Stimulated activated CD4-positive, alpha-beta T cell treated with anti-CD3 and anti-CD28 coated beads, Interleukin-4, amount 100 ng/mL, for 4 hours (primary cell): Measurements from ENCODE around the gene MTHFD2.
"Not testable (repeated sequence)": the region's sequence is repeated elsewhere in the genome, so short reads cannot be mapped to it uniquely, and the experiment has no call there.

Experiments
- DNase-seq, 2 experiments: peaks; one replicate each; pipeline ENCODE4 v3.0.0-alpha.2; 2020

MTHFD2 gene

DNA sequence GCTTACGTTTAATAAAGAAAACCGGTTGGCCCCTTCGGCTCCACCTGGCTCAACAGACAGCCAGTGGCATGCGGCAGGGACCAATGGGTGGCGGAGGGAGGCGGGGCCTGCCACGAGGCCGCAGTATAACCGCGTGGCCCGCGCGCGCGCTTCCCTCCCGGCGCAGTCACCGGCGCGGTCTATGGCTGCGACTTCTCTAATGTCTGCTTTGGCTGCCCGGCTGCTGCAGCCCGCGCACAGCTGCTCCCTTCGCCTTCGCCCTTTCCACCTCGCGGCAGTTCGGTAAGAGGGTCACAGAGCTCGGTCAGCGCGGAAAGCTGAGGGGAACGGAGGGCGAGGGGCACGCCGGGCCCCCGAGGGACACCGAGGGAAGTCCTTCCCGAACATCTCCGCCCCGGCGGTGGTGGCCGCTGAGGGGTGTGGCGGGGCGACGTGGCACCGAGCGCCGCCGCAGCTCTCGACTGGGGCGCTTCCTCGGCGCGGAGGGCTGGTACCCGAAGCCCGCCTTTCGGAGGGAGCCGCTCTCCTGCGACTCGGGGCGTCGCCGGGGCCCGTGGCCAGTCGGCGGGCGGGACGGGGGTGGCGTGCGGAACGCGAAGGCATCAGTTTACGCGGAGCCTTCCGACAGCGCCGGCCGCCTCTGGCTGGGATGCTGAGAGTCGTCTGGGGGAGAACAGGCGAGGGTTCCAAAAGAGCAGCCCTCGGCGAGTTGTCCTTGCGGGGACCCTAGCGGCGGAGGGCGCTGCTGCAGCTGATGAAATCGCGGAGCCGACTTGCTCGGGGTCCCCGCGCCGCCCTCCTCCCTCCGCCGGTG lies at the start of gene MTHFD2:
Gene MTHFD2, plus strand, starts transcription at position 155 of the 814 bp plus-strand sequence. Its CDS starts 27 bp downstream, at position 182.
- peak; percentile 89 to 91 for DNase-seq

DNA sequence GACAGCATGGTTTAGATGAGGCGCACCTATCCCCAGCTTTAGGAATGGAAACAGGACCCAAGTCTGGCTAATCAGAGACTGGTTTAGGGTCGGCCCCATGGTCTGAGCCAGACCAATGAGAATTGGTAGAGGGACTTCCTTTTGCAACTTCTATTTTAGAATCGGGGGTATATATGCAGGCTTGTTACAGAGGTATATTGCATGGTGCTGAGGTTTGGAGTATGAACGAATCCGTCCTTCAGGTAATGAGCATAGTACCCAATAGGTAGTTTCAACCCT lies 49.2 kb upstream of the MTHFD2 start:
- no peak for DNase-seq

DNA sequence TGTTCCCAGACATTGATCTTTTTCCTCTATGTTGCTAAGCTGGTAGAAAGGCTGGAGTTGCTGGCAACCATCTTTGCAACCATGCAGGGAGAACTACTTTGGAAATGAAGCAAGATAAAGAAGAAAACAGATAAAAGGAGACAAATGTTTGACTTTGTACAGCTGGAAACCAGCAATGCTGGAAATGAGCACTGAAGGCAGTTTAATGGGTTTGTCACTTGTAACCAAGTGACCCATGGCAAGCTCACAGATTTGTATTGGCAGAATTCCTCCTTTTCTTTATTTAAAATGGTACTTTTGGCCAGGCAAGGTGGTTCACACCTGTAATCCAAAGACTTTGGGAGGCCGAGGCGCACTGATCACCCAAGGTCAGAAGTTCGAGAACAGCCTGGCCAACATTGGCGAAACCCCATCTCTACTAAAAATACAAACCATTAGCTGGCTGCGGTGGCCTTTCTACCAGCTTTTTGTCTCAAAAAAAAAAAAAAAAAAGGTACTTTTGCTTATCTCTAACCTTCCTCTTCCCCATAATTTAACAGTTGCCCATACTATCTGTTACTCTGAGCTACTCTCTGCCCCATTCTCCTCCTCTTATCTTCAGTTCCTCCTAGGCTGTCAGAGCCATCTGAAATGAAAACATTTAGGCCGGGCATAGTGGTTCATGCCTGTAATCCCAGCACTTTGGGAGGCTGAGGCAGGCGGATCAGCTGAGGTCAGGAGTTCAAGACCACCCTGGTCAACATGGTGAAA lies 48.7 kb upstream of the MTHFD2 start:
- DNase-seq = no peak

DNA sequence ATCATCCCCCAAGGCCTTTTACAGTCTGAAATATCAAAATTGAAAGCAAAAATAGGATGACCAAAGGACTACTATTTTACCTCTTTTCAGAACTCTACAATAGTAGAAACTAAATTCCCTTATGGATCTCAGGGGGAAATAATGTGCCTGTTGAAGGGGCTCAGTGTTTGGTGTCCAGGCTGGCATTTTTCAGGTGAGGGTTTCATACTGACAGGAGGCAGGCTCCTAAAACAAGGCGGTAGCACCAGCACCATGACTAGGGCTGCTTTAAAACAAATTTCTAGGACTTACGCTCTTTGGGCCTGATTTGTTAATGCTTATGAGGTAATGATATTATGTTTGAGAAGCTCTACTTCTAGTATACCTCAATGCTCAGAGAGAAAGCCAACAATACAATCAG lies 45.5 kb upstream of the MTHFD2 start:
- no peak for DNase-seq

DNA sequence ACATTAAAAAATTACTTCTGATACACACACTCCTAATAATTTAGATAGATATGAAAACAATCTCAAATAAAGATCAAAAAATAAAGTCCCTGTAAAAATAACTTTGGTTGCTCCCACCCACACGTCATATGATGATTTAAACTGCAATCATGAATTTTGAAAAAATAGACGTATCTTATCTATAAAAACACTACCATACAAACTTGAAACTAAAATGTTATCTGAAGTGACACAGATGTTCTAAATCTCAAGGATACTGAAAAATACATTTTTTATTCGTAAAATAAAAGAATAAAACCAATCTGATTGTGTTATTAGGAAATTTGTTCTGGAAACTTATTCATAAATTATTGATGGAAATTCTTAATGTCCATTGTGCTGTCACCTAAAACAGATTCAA lies 42.6 kb upstream of the MTHFD2 start:
- DNase-seq = no peak

DNA sequence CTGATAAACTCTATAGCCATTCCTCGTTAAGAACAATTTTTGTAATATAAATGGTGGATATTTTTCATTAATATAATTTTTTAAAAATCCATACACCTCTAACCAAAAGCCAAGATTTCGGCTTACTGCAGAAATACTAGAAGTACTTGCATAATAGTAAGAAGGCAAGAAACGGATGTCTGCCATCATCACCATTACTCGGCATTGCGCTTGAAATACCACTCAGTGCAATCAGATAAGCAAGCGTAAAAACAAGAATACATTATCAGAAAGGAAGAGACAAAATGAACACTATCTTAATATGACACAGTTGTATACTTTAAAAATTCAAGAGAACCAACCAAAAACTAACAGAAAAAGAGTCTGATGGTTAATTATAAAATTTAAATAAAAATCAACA lies 35.5 kb upstream of the MTHFD2 start:
- no peak for DNase-seq

DNA sequence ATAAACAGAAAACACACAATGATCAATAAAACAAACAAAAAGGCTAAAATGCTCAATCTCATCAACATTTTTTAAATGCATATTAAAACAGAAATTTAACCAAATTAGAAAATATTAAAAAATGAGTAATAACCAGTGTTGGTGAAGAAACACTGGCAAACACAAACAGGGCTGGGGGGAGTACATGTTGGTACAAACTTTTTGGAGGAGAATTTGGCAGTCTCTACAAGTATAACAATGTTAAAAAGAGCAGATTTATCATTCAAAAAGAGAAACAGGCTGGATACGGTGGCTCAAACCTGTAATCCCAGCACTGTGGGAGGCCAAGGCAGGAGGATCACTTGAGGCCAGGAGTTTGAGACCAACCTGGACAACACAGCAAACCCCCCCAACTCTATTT lies 33.7 kb upstream of the MTHFD2 start:
- DNase-seq = no peak

DNA sequence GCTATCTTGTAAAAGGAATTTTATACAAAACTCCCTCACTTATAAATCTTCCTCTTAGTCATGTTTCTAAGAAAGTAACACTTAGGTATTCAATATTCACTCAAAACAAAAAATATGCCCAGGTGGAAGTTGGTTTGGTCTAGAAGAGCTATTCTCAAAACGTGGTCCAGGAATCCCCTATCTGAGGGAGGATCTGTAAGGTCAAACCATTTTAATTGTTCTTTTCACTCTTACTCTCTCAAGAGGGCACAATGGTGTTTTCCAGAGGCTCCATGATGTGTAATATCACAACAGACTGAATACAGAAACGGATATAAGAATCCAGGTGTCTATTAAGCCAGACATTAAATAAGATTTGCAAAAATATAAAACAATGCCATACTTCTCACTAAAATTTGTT lies 29.7 kb upstream of the MTHFD2 start:
- DNase-seq = no peak

DNA sequence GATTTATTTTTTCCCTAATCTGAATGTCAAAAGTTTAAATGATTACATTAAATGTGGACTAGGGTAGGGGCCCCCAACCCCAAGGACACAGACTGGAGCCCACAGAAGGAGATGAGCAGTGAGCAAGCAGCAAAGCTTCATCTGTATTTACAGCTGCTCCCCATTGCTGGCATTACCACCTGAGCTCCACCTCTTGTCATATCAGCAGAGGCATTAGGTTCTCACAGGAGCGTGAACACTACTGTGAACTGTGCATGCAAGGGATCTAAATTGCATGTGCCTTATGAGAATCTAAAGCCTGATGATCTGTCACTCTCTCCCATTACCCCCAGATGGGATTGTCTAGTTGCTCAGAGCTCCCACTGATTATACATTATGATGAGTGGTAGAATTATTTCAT lies 23.5 kb upstream of the MTHFD2 start:
- DNase-seq = no peak

DNA sequence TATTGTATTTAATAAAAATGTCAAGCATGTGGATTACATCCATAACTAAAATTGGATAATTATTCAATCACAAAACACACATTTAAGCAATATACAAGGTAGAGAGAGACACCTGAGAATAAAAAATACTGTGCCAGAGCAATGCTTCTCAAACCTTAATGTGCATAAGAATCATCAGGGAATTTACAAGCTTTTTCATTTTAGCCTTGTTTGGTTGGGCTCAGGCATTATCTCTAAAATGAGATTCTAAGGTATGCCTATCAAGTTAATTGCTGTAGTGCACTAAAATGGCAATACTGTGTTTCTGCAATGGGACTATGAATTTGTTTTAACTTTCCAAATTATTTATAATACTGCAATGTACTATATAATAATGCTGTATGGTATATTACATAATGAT lies 20.7 kb upstream of the MTHFD2 start:
- no peak for DNase-seq

DNA sequence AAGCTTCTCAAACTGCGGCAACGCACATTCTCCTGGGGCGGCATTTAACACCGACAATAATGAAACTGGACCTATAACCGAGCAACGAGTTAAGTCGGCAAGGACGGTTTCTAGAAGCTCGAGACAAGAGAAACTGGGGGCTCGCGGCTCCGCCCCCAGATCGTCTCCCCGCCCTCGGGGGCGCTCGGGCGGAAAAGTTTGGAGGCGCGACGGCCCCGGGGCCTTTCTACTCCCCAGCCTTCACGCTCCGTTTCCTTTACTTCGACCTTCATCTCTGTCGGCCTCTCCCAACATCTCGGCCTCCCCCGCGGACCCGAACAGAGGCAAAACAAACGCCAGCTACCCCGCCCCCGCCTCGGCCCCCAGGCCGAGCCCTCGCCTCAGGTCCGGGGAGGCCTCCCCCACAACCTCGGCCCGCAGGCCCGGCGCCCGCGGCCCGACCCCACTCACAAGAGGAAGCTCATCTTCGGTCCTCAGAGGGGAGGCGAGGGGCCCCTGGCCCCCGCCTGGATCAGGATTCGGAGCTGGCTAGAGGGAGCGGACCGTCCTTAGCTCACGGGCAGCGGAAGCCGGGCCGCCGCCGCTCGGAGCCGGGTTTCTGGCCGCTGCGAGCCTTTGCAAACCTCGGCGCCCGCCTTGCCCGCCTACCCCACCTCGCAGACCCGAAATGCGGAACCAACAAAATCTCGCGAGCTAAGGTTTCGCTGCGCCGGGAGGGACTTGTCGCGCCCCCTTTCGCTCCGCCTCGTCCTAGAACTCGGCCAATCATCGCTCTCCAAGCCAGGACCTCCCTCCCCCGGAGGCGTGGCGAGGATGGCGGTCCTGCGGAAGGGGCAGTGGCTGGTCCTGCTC lies 20.0 kb upstream of the MTHFD2 start, which contains the start of gene MOB1A:
Gene MOB1A, minus strand, starts transcription at position 669 of the 852 bp plus-strand sequence. Its CDS starts 205 bp downstream, at position 464.
- DNase-seq = peak; percentile 96 to 97

DNA sequence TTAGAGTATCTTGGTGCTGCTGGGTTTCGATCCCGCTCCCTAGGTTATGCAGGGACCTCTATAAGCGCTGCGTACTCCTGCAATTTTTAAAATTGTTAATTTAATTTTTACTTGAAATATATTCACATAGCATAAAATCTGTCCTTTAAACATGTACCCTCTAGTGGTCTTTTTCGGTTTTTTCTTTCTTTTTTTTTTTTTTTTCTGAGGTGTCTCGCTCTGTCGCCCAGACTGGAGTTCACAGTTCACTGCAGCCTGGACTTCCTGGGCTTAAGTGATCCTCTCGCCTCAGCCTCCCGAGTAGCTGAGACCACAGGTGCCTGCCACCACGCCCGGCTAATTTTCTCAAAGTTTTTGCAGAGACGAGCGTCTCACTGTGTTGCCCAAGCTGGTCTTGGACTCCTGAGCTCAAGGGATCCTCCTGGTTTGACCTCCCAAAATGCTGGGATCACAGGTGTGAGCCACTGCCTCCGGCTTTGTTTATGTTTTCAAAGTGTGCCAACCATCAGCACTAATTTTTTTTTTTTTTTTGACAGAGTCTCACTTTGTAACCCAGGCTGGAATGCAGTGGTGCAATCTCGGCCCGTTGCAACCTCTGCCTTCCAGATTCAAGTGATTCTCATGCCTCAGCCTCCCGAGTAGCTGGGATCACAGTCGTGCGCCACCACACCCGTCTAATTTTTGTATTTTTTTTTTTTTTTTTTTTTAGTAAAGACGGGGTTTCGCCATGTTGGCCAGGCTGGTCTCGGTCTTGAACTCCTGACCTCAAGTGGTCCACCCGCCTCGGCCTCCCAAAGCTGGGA lies 19.2 kb upstream of the MTHFD2 start:
- peak in 1 of 2 experiments; percentile 1 for DNase-seq

DNA sequence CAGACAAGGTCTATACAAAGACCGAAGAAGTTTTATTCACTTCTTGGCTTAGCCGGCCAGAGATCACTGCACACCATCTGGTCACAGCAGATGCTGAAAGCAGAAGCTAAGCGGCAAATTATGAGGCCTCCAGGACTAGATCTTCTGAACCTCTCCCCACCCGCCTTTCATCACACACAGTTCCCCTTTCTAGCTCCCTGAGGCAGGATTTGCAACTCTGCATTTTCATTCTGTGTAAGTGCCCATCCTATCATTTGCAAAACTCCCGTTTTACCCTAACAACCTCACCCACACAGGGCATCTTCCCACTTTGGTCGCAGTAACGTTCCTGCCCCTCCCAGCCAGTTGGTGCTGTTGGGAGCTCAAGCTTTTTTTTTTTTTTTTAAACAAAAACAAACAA lies 16.7 kb upstream of the MTHFD2 start:
- DNase-seq = no peak

DNA sequence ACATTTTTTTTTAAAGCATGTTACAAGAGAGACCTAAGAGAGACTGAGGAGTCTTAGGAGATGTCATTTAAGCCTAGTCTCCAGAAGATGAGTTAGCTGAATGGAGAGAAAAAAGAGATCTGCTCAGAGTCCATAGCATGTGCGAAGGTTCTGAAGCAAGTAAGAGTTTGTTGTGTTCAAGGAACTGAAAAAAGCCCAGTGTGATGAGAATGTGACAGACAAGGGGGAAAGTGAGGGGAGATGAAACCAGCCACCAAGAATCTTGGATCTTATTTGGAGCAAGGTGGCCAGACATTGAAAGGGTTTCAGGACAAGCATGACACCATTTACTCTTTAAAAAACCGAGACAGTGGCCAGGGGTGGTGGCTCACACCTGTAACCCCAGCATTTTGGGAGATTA lies 14.5 kb upstream of the MTHFD2 start:
- no peak for DNase-seq

DNA sequence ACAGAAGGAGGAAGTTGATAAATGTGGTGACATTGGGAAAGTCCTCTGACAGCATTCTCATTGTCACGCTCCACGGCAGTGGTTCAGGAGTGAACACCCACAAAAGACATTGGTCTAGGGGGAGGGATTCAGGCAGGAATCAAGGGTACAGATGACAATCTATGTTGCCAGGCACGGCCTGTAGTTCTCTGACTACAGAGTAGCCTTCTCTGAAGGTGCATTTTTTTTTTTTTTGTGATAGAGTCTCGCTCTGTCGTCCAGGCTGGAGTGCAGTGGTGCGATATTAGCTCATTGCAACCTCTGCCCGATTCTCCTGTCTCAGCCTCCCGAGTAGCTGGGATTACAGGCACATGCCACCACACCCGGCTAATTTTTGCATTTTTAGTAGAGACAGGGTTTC lies 12.4 kb upstream of the MTHFD2 start:
- peak in 1 of 2 experiments; percentile 23 for DNase-seq

DNA sequence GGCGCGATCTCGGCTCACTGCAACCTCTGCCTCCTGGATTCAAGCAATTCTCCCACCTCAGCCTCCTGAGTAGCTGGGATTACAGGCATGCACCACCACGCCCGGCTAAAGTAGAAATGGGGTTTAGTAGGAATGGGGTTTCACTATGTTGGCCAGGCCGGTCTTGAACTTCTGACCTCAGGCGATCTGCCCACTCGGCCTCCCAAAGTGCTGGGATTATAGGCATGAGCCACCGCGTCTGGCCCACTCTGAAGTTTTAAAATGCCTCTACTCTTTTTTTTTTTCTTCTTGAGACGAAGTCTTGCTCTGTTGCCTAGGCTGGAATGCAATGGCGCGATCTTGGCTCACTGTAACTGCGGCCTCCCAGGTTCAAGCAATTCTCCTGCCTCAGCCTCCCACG lies 11.7 kb upstream of the MTHFD2 start:
- not testable (repeated sequence) for DNase-seq

DNA sequence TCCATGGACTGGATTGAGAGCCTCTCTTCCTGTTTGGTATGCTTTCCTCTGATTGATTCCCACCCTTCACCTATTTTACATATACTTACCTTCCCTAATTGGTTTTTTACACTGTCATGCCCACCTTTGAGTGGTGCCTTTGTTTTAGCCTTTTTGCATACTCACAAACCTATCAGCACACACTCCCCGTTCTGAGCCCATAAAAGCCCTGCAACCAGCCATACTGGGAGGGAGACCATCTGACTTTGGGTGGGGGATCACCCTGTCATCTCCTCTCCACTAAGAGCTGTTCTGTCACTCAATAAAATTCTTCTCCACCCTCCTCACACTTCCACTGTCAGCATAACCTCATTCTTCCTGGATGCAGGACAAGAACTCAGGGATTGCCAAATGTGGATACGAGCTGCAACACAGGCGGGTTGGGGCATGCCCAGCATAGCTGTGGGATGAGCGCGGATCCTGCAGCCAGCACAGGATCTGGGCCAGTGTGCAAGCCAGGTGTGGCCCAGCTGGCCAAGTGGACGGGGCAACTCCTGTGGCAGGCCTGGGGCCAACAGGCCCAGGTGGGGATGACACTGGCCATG lies 10.3 kb upstream of the MTHFD2 start:
- no peak for DNase-seq

DNA sequence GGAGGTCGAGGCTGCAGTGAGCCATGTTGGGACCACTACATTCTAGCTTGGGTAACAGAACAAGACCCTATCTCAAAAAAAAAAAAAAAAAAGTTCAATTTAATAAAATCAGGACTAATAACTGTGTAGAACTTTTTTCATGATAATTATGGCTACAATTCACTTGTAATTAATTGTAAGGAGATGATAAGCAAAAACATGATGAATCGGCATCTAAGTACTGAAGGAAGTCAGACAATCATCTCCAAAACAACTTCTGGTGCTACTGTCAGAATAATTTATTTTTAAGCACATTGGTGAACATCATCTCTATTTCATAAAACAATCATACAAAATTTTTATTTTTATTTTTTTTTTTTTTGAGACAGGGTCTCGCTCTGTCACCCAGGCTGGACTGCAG lies 9.7 kb upstream of the MTHFD2 start:
- no peak for DNase-seq

DNA sequence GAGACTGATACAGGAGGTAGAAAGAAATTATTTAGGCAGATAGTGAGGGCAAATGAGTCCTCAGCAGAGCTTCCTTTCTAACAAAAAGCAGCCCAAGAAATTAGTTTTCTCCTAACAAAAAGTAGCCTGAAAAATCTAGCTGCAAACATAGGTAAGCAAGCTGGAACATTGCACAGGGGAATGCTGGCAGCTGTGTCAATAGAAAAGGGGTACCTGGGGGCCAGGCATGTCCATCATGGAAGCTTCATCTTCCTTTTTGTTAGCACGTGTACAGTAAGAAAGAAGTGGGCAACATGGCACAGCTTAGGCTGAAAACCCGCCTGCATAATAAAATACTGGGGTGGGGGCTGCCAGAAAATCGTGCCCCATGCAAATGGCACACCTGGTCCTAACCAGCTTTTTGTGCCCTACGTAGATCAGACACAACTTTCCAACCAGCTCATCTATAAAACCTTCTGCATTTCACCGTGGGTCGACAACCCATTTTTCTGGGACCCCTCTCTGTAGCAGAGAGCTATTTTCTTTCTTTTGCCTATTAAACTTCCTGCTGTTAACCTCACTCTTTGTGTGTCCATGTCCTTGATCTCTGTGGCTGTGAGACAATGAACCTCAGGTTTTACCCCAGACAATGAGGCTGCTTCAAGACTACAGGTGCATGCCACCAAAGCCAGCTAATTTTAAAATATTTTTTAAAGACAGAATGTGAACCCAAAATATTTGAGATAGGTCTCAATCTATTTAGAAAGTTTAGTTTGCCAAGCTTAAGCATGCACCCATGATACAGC lies 6.6 kb upstream of the MTHFD2 start:
- no peak for DNase-seq

DNA sequence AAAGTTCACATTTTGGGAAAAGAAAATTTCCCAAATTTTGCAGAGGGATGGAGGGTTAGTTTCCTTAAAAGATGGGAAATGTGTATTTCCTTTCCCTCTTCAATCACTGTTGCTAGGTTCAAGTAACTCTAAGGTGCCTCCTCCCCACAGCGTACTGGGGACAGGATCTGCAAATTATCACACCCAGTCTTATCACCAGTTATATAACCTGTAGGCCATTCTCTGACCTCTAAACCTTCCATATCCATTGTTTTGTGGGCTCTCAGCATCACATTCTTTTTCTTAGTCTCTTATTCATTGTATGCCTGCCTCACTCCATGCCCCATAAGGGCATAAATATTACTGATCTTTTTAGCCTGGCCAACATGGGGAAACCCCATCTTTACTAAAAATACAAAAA lies 3.6 kb upstream of the MTHFD2 start:
- DNase-seq = no peak

DNA sequence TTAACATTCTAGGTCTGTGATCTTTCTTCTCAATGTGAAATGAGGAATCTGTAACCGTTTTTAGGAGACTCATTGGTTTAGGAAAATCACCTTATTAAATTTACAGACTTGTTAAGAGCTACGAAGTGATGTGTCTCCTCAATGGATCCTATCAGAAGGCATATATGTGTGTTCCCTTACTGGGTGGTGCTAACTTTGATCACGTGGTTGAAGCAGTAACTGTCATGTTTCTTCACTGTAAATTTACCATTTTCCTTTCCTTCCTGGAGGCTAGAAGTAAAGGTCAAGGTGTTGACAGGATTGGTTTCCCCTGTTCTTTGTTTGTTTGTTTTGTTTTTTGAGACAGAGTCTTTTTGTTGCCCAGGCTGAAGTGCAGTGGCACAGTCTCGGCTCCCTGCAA lies 1.4 kb upstream of the MTHFD2 start:
- no peak for DNase-seq
